H9 (cell line): ENCODE measurements around the gene CLIP1. TPM values are rescaled to one million over a fixed set of nuclear protein-coding genes. Genes with fewer than 3 reads are reported as not detected.

Experiments used
- DNase-seq: peaks from one replicate; pipeline ENCODE4 v3.0.0-alpha.2; 2017
- H2AFZ ChIP-seq: one replicate; pipeline ENCODE4 v1.6.1; 2013; ENCODE audit warnings: mild to moderate bottlenecking, low read length, control low read depth, moderate library complexity
- H2AK5ac ChIP-seq: 2 replicates; pipeline ENCODE4 v1.6.1; 2013; ENCODE audit warnings: low read length, control low read depth, mixed read lengths; ENCODE audit not compliant: insufficient read length
- H2BK120ac ChIP-seq: one replicate; pipeline ENCODE4 v1.6.1; 2013; ENCODE audit warnings: low read depth, mild to moderate bottlenecking, low read length, control low read depth, inconsistent platforms; ENCODE audit not compliant: poor library complexity, severe bottlenecking
- H2BK12ac ChIP-seq: 2 replicates; pipeline ENCODE4 v1.6.1; 2013; ENCODE audit warnings: low read length, control low read depth, mixed read lengths, low read depth; ENCODE audit not compliant: insufficient read length
- H2BK15ac ChIP-seq: 2 replicates; pipeline ENCODE4 v1.6.1; 2013; ENCODE audit warnings: low read depth, low read length, control low read depth
- H2BK20ac ChIP-seq: one replicate; pipeline ENCODE4 v1.6.1; 2013; ENCODE audit warnings: low read depth, mild to moderate bottlenecking, low read length, control low read depth, inconsistent platforms; ENCODE audit not compliant: poor library complexity, severe bottlenecking
- H2BK5ac ChIP-seq: 2 replicates; pipeline ENCODE4 v1.6.1; 2013; ENCODE audit warnings: low read length, control low read depth, mixed read lengths; ENCODE audit not compliant: insufficient read length
- H3K14ac ChIP-seq: 2 replicates; pipeline ENCODE4 v1.6.1; 2013; ENCODE audit warnings: low read length, control low read depth; ENCODE audit not compliant: insufficient read depth
- H3K18ac ChIP-seq: 2 replicates; pipeline ENCODE4 v1.6.1; 2013; ENCODE audit warnings: low read depth, mild to moderate bottlenecking, mixed read lengths, low read length, control low read depth; ENCODE audit not compliant: insufficient read length
- H3K23ac ChIP-seq: 2 replicates; pipeline ENCODE4 v1.6.1; 2013; ENCODE audit warnings: low read length, control low read depth, mixed read lengths, low read depth; ENCODE audit not compliant: insufficient read length
- H3K23me2 ChIP-seq: 2 replicates; pipeline ENCODE4 v1.6.1; 2013; ENCODE audit warnings: low read depth, mild to moderate bottlenecking, mixed read lengths, low read length, control low read depth; ENCODE audit not compliant: insufficient read length, poor library complexity, severe bottlenecking
- H3K27ac ChIP-seq: 2 replicates; pipeline ENCODE4 v1.5.1; 2013; ENCODE audit warnings: low read length, control low read depth, mixed read lengths, low read depth; ENCODE audit not compliant: insufficient read length
- H3K27me3 ChIP-seq: 2 replicates; pipeline ENCODE4 v1.6.1; 2013; ENCODE audit warnings: low read length, control low read depth, inconsistent platforms; ENCODE audit not compliant: insufficient read depth
- H3K4ac ChIP-seq: 2 replicates; pipeline ENCODE4 v1.6.1; 2013; ENCODE audit warnings: low read depth, mild to moderate bottlenecking, control low read depth, inconsistent platforms, low read length, moderate library complexity
- H3K4me1 ChIP-seq: 2 replicates; pipeline ENCODE4 v1.6.1; 2013; ENCODE audit warnings: low read length, control low read depth, inconsistent platforms; ENCODE audit not compliant: insufficient read depth
- H3K4me2 ChIP-seq: 2 replicates; pipeline ENCODE4 v1.6.1; 2013; ENCODE audit warnings: low read length, control low read depth, mixed read lengths; ENCODE audit not compliant: insufficient read length, insufficient read depth
- H3K56ac ChIP-seq: 2 replicates; pipeline ENCODE4 v1.6.1; 2013; ENCODE audit warnings: low read depth, mild to moderate bottlenecking, mixed read lengths, low read length, control low read depth; ENCODE audit not compliant: insufficient read length
- H3K79me1 ChIP-seq: 2 replicates; pipeline ENCODE4 v1.6.1; 2013; ENCODE audit warnings: low read depth, mild to moderate bottlenecking, moderate library complexity, low read length, control low read depth, inconsistent platforms; ENCODE audit not compliant: insufficient read depth, poor library complexity, severe bottlenecking
- H3K79me2 ChIP-seq: 2 replicates; pipeline ENCODE4 v1.6.1; 2013; ENCODE audit warnings: low read length, control low read depth, inconsistent platforms; ENCODE audit not compliant: insufficient read depth
- H3K9ac ChIP-seq: 2 replicates; pipeline ENCODE4 v1.6.1; 2013; ENCODE audit warnings: low read length, control low read depth, mixed read lengths; ENCODE audit not compliant: insufficient read length; ENCODE audit errors: extremely low read depth
- H3K9me3 ChIP-seq: one replicate; pipeline ENCODE4 v1.6.1; 2013; ENCODE audit warnings: low read depth, low read length, inconsistent platforms; ENCODE audit not compliant: control insufficient read depth
- H3T11ph ChIP-seq: one replicate; pipeline ENCODE4 v1.6.1; 2013; ENCODE audit warnings: mild to moderate bottlenecking, low read length, control low read depth, inconsistent platforms
- H4K20me1 ChIP-seq: one replicate; pipeline ENCODE4 v1.6.1; 2013; ENCODE audit not compliant: control insufficient read depth, insufficient read length, insufficient read depth
- H4K5ac ChIP-seq: 2 replicates; pipeline ENCODE4 v1.6.1; 2013; ENCODE audit warnings: low read depth, mild to moderate bottlenecking, mixed read lengths, low read length, control low read depth; ENCODE audit not compliant: insufficient read length
- H4K8ac ChIP-seq: replicated peaks from 2 replicates; pipeline ENCODE4 v1.6.1; 2013; ENCODE audit warnings: low read length, control low read depth, mixed read lengths, low read depth; ENCODE audit not compliant: insufficient read length
- H4K91ac ChIP-seq: 2 replicates; pipeline ENCODE4 v1.6.1; 2013; ENCODE audit warnings: low read depth, mild to moderate bottlenecking, moderate library complexity, mixed read lengths, low read length, control low read depth; ENCODE audit not compliant: insufficient read length
- H3K27ac Mint-ChIP-seq, 3 experiments: 2 replicates in 2 of 3; 3 replicates in 1 of 3; pipeline ENCODE4 v1.8.0; 2020 to 2021; ENCODE audit warnings: mixed read lengths in 3 of 3, mild to moderate bottlenecking in 1 of 3, moderate library complexity in 1 of 3
- H3K27me3 Mint-ChIP-seq: 2 replicates; pipeline ENCODE4 v1.8.0; 2021; ENCODE audit warnings: low read depth, mild to moderate bottlenecking, moderate library complexity, mixed read lengths
- H3K36me3 Mint-ChIP-seq, 3 experiments: 2 replicates in 2 of 3; 3 replicates in 1 of 3; pipeline ENCODE4 v1.8.0; 2020 to 2021; ENCODE audit warnings: low read depth in 3 of 3, mixed read lengths in 3 of 3; ENCODE audit not compliant: insufficient read depth in 1 of 3
- H3K4me1 Mint-ChIP-seq, 2 experiments: 2 replicates each; pipeline ENCODE4 v1.8.0; 2020; ENCODE audit warnings: mixed read lengths in 2 of 2
- H3K4me3 Mint-ChIP-seq, 2 experiments: 2 replicates in 1 of 2; 3 replicates in 1 of 2; pipeline ENCODE4 v1.8.0; 2020 to 2021; ENCODE audit warnings: mild to moderate bottlenecking in 2 of 2, mixed read lengths in 2 of 2, moderate library complexity in 1 of 2
- H3K9me3 Mint-ChIP-seq, 2 experiments: 2 replicates in 1 of 2; 3 replicates in 1 of 2; pipeline ENCODE4 v1.8.0; 2020; ENCODE audit warnings: mild to moderate bottlenecking in 2 of 2, mixed read lengths in 2 of 2, moderate library complexity in 1 of 2
- CTCF ChIP-seq: fragments of 200-600 bp; sonication (generic); conservative IDR thresholded peaks from 3 replicates; pipeline ENCODE4 v1.8.0; 2021; ENCODE audit warnings: antibody characterized with exemption, mild to moderate bottlenecking
- WGBS: extraction: QIAGEN DNeasy Blood & Tissue Kit; methylation state at CpG from one replicate; pipeline ENCODE4 v1.1.7; 2013; ENCODE audit warnings: missing lambda C conversion rate, low lambda C conversion rate, mixed read lengths; ENCODE audit not compliant: insufficient read length; ENCODE audit errors: extremely low coverage; 5-methylcytosine and 5-hydroxymethylcytosine counted together
- total RNA-seq: library from RNA; stranded (reverse); gene quantifications from 2 replicates; pipeline ENCODE4 v1.2.1, GENCODE V29; 2021

CLIP1 gene
- total RNA-seq, 1 experiment from 2014 or later: 23.6 TPM

GRCh38 chr12:122232691-122233090 is 189.8 kb downstream of the CLIP1 start:
- H2BK5ac ChIP-seq: no peak overlapping the region
- Mint-ChIP-seq H3K4me3 (no peak overlapping the region), H3K27me3 (no peaks in the 10 kb centered on the region; the same call in 1 of the 2 replicates), H3K36me3 (peaks cover 6 to 41% (median 22%) of the 10 kb centered on the region in 3 experiments), H3K27ac (no peak overlapping the region), H3K4me1 (no peaks in the 10 kb centered on the region), H3K9me3 (no peaks in the 10 kb centered on the region; a peak in 1 of 5 replicates)
- H3K79me2 ChIP-seq: no peaks in the 10 kb centered on the region
- H2BK15ac ChIP-seq: no peak overlapping the region
- no peak overlapping the region for H3K9ac ChIP-seq
- H4K20me1 ChIP-seq: no peaks in the 10 kb centered on the region
- H3K14ac ChIP-seq: no peak overlapping the region
- no peak overlapping the region for H3T11ph ChIP-seq
- no peak overlapping the region for H3K4me2 ChIP-seq
- no peak overlapping the region for H3K23ac ChIP-seq
- no peak overlapping the region for H3K18ac ChIP-seq
- TF ChIP-seq CTCF: no peak
- no peak overlapping the region for H3K4ac ChIP-seq
- H3K27ac ChIP-seq: no peak overlapping the region
- no peaks in the 10 kb centered on the region for H3K9me3 ChIP-seq
- no peak overlapping the region for H2BK20ac ChIP-seq
- H2BK12ac ChIP-seq: no peak overlapping the region
- no peak overlapping the region for H4K8ac ChIP-seq
- no peaks in the 10 kb centered on the region for H3K4me1 ChIP-seq
- H2AFZ ChIP-seq: no peak overlapping the region
- H3K79me1 ChIP-seq: no peaks in the 10 kb centered on the region
- H2BK120ac ChIP-seq: no peak overlapping the region
- no peak overlapping the region for H4K91ac ChIP-seq
- H2AK5ac ChIP-seq: no peak overlapping the region
- H4K5ac ChIP-seq: no peak overlapping the region
- no peak overlapping the region for H3K56ac ChIP-seq
- H3K23me2 ChIP-seq: no peaks in the 10 kb centered on the region
- no peak for DNase-seq
- no peaks in the 10 kb centered on the region for H3K27me3 ChIP-seq
- WGBS: no CpG with 5 or more reads among the region's 10 CpGs
